ENCODE results near the gene MARK4.

DNA sequence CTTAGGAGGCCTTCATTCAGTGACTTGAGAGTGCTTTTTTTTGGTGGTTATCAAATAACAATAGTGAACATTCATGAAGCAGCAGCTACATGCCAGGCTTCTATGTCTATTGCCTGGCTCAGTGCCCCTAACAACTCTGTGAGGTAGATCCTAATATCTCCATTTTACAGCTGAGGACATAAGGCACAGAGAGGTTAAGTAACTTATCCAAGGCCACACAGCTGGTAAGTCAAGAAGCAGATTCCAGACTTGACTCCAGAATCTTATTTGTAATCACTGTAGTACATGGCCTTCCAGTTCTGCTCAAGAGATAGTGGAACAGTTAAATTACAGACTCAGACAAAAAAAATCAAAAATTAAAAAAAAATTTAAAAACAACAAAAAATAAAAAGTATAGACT, 44.8 kb downstream of the MARK4 start:
- TF ChIP-seq, protein P1, sequence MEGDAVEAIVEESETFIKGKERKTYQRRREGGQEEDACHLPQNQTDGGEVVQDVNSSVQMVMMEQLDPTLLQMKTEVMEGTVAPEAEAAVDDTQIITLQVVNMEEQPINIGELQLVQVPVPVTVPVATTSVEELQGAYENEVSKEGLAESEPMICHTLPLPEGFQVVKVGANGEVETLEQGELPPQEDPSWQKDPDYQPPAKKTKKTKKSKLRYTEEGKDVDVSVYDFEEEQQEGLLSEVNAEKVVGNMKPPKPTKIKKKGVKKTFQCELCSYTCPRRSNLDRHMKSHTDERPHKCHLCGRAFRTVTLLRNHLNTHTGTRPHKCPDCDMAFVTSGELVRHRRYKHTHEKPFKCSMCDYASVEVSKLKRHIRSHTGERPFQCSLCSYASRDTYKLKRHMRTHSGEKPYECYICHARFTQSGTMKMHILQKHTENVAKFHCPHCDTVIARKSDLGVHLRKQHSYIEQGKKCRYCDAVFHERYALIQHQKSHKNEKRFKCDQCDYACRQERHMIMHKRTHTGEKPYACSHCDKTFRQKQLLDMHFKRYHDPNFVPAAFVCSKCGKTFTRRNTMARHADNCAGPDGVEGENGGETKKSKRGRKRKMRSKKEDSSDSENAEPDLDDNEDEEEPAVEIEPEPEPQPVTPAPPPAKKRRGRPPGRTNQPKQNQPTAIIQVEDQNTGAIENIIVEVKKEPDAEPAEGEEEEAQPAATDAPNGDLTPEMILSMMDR (IDR thresholded peaks at IDR 0.05; ENCODE audit: poor library complexity): no peak
- TF ChIP-seq EZH2 (IDR thresholded peaks at IDR 0.05; ENCODE audit: borderline replicate concordance) (no peak), EZH2phosphoT487 (IDR thresholded peaks at IDR 0.05; ENCODE audit: low read depth, severe bottlenecking, unreplicated experiment) (no peak)

Data from hepatocyte (in vitro differentiated cells).